Amygdala (tissue), 56 donors: ENCODE measurements around the gene LPO.

Experiments used
- DNase-seq, 56 donors: peaks; one replicate each; lab custom pipeline; 2025; lab: John Stamatoyannopoulos, UW

The LPO gene

GRCh38 chr17:58228679-58229078, 9.7 kb upstream of the LPO start:
- DNase-seq: no peak

GRCh38 chr17:58229384-58229783, 9.0 kb upstream of the LPO start:
- DNase-seq: no peak

GRCh38 chr17:58229881-58230280, 8.5 kb upstream of the LPO start:
- DNase-seq: no peak

- no peak for DNase-seq
Measured at GRCh38 chr17:58231641-58232040, 6.7 kb upstream of the LPO start.

DNA sequence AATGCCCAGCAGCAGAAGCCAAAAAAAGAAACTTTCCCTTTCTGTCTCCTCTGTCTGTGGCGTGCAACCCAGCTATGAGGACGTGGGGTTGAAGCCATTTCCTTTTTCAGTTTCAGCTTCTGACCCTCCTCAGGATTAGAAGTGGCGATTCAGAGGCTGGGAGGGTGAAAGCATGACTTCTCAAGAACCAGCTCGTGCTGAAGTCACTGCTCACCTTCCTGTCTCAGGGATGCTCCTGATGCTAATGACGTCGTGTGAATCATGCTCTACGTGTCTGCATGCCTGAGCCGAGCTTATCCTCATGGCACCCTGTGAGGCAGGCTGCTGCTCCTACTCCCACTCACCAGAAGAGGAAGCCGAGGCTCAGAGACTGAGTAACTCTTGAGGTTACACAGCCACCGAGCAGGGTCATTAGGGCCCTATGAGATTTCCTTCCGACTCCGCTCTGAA, 5.7 kb upstream of the LPO start:
- peak in 2 of 56 donors; percentile 17 to 21 for DNase-seq

DNA sequence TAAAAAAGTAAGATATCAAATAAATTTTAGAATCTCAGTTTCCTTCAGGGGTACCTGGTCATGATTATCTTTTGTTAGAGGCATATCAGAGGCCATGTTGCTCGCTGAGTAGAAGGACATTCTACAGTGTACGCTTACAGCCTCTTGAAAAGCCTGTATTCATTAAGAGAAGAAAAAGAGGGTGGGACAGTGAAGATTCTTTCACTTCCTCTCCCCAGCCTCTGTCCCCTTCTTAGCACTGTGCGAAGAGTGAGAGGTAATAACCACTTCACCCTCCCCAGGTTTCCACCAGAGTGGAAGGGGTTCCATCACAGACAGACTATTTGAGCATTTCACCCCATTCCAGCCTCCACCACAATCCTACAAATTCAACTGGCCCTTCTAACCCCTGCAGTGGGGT, 4.8 kb upstream of the LPO start:
- DNase-seq: no peak

GRCh38 chr17:58234512-58234911, 3.9 kb upstream of the LPO start:
- no peak for DNase-seq

DNA sequence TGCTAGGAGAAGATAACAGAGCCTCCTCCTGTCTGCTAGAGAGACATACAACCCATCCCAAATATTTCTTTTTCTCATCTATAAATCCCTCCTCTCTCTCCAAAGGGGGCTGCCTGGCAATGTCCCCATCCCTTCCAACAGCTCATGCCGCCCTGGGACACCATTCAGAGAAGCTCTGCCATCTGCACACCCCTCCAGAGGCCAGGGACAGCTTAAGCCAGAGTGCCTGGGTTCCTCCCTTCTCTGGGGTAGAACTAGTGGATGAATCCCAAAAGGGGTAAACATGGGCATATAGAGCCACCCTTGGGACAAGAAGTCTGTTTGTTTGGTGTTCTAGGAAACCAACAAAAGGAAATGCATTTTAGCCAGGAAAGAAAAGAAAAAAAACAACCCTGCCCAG, 2.6 kb upstream of the LPO start:
- no peak for DNase-seq

DNA sequence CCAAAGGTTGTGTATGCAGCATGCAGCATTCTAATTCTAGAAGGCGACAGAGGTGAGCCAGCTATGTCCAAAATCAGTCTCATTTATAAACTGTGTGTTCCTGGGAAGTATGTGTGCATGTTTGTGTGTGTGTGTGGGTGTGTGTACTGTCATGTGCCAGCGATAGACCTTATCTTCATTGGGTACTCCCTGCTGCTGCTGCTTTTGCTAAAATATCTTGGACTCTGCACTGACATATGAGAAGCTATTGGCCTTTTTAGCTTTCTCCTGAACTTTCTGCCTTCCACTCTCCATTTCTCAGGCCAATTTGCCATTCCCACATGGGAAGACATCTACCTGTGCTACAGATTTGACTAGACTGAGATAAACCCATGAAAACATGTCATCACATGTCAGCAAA, 2.0 kb upstream of the LPO start:
- DNase-seq: no peak

DNA sequence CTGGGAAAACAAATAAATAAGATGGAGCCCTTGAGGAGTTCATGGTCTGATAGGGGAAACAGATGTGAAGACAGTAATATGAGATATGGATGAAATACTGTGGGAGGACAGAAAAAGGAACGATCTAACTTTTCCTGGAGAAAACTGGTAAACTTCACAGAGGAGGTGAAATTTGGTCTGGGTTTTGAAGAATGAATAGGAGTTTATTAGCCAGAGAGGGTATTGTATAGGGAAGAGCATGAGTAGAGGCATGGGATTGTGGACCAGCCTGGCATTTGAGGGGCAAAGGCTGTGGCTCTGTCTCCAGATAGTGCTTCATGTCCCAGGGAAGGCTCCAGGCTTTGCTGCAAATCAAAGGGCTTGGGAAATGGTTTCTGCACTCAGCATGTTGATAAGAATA, 1.6 kb downstream of the LPO start:
- DNase-seq: no peak

GRCh38 chr17:58242171-58242784, 3.9 kb downstream of the LPO start:
- no peak for DNase-seq

- no peak for DNase-seq
Measured at GRCh38 chr17:58244963-58245362, 6.6 kb downstream of the LPO start.

DNA sequence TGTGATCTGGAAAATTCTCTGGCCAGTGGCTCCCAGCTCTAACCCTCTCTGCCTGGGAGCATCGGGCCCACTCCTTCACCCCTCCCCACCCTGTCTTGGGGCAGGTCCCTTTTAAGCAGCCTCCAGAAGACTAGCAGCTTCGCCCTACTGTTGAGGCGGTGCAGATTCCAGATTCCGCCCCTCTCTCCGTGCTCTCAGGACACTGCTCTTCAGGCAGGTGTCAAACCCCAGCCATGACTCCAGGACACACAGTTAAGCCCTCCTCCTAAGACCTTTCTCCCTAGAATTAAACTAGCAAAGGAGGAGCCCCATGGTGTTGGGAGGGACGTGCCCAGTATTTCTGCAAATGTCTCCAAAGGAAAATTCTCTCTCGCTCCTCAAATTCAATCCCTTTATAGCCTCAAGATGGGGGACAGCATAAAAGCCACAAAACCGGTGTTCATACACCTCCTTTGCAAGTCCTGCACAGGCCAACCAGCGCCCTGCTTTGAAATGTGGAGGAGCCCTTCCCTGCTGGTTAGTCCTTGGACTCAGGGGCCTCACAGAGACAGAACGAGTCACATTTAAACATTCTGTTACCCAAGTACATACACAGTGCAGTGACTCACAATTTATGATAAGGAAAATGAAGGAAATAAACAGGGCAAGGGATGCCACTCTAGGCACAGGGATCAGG, 7.2 kb downstream of the LPO start:
- DNase-seq: no peak

DNA sequence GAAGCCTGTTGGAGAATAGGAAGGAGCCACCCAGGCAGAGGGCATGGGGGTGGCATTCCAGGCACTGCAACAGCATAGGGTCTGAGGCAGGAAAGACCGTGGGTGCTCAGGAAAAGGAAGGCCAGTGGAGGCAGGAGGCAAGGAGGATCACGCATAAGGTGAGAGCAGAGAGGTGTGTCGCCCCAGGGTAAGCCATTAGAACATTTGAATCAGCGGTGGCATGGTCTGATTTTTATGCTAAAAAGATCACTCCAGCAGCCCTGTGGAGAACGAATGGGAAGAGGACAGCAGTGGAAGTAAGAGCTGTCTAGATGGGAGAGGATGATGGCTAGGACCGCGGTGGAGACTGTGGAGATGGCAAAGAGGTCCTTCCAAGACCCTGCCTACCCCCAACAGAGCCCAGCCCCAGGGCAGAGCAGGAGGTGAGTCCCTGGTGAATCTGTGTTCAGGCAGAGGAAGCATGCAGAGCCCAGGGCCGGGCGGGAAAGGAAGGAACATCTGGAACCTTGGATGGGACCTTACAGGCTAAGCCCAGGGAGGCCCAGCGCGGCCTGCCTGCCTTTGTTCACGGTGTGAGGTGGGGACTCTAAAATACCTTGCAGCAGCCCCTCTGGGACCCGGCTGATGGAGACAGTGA, 7.8 kb downstream of the LPO start:
- no peak for DNase-seq

- no peak for DNase-seq
Measured at GRCh38 chr17:58246781-58247180, 8.4 kb downstream of the LPO start.

DNA sequence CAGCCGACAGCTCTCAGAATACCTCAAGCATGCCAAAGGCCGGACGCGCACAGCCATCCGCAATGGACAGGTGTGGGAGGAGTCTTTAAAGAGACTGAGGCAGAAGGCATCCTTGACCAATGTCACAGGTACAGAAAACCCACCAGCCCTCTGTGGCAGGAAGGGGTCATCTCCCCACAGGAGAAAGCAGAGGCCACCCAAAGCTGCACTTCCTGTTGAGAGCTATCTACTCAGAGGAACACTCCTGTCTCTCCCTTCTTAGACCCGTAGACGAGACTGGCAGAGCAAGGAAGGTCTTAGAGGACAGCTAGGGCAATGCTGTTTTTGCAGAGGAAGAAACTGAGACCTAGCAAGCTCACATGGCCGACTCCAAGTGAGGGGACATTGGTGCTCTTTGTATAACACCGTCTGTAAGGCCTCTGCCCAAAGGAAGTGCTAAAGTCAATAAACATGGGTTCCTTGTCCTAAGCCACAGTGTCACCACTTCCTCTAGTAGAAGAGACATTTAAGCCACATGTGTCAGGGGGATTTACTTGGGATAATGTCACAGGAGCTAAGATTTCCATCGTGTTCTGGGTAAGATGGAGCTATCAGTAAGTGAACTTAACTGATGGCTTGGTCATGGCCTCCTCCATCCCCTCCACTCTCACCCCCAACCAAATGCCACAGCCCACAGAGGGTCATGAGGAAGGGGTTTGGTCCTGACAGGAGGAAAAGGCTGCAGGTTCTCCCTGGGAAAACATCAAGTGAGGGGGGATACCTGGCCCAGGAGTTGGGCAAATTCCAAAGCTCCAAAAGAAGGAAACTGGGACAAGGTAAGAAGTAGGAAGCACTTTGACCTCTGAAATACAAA, 9.4 kb downstream of the LPO start:
- no peak for DNase-seq

DNA sequence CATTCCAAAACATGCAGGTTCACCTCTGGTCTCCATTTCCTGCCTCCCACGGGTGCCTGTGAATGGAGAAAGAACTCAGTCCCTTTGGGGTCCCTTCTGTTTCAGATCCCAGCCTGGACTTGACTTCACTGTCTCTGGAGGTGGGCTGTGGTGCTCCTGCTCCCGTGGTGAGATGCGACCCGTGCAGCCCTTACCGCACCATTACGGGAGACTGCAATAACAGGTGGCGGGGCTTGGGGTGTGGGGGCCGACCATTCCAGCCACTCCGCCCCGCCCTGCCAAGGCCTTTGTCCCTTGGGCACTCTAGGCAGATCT, 10.5 kb downstream of the LPO start:
- DNase-seq: peak in 1 of 56 donors; percentile 13

DNA sequence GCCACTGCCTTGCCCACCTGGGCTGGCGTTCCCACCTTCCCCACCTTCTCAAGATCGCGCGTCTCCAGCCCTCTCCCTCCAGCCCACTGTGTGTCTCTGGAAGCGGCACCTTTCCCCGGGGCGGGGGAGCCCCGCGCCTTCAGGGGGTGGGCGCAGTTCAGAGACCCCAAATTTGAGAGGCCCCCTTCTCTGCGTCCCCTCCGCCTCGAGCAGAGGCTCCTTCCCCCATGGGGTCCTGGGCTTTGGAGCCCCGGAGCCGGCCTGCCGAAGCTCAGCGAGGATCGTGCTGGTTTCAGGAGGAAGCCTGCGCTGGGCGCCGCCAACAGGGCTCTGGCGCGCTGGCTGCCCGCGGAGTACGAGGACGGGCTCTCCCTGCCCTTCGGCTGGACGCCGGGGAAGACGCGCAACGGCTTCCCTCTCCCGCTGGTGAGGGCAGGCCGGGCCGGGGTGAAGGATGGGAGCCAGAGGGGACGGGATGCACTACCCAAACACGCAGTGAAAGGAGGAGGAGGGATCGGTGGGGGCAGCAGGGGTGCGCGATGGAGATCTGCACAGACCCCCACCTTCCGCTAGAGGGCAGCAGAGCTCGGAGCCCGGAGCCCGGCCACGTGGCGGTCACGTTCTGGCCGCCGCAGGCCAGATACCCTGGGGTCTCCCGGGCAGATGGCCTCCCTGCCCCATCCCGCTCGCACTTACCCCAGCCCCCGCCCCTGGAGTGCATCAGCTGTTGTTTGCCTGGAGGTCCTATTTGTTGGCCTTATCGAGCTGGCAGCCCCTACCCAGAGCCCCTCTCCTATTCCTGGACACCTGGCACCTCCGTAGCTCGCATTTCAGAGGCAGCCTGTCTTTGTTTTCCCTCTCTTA, 11.1 kb downstream of the LPO start:
- peak in 48 of 56 donors; percentile 23 to 75 (median 54) for DNase-seq

DNA sequence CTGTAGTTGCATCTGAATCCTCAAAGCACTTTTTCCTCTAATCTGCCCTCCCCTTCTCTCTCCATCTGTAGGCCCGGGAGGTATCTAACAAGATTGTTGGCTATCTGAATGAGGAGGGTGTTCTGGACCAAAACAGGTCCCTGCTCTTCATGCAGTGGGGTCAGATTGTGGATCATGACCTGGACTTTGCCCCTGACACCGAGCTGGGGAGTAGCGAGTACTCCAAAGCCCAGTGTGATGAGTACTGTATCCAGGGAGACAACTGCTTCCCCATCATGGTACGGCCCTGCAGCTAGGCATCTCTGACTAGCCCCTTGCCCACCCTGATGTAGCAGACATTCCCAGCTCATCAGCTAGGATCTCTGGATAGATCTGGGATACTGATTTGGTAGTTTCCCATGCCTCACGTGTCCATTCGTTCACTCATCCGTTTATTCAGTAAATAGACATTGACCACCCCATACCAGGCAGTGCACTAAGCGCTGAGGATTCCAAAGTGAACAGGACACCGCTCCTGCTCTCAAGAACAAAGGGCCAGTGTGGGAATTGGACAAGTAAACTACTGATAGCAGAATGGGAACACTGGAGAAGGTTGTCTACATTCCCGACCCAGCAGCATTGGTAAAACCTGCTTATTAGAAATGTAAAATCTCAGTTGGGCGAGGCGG, 12.1 kb downstream of the LPO start:
- no peak for DNase-seq

- DNase-seq: no peak
Measured at GRCh38 chr17:58252141-58252540, 13.8 kb downstream of the LPO start.
